Duodenal mucosa (tissue), 2 donors: ENCODE data around the gene SREK1IP1.
"Not testable (repeated sequence)": the region's sequence is repeated elsewhere in the genome, so short reads cannot be mapped to it uniquely, and the experiment has no call there.

Source experiments
- H3K27ac ChIP-seq: one replicate; pipeline ENCODE4 v1.7.0; 2013; ENCODE audit warnings: low read depth, low read length
- H3K27me3 ChIP-seq, 2 donors: one replicate each; pipeline ENCODE4 v1.7.0; 2013; ENCODE audit warnings: low read length in 2 of 2, control low read depth in 1 of 2; ENCODE audit not compliant: insufficient read depth in 2 of 2, control insufficient read depth in 1 of 2
- H3K36me3 ChIP-seq, 2 donors: one replicate each; pipeline ENCODE4 v1.7.0; 2013; ENCODE audit warnings: low read length in 2 of 2, control low read depth in 1 of 2; ENCODE audit not compliant: insufficient read depth in 2 of 2, control insufficient read depth in 1 of 2
- H3K4me1 ChIP-seq, 2 donors: one replicate each; pipeline ENCODE4 v1.7.0; 2013; ENCODE audit warnings: low read length in 2 of 2, control low read depth in 1 of 2; ENCODE audit not compliant: insufficient read depth in 2 of 2, control insufficient read depth in 1 of 2
- H3K4me3 ChIP-seq, 2 donors: one replicate each; pipeline ENCODE4 v1.7.0; 2013; ENCODE audit warnings: low read length in 2 of 2, low read depth in 1 of 2
- H3K9ac ChIP-seq, 2 donors: one replicate each; pipeline ENCODE4 v1.7.0; 2013; ENCODE audit warnings: low read length in 2 of 2, low read depth in 1 of 2
- H3K9me3 ChIP-seq, 2 donors: one replicate each; pipeline ENCODE4 v1.7.0; 2013; ENCODE audit warnings: low read length in 2 of 2, control low read depth in 1 of 2; ENCODE audit not compliant: control insufficient read depth in 1 of 2

Gene SREK1IP1

GRCh38 chr5:64742411-64742810, 26.1 kb downstream of the SREK1IP1 start:
- no peak overlapping the region for H3K4me3 ChIP-seq
- no peak overlapping the region for H3K9ac ChIP-seq
- no peaks in the 10 kb centered on the region for H3K4me1 ChIP-seq
- H3K27ac ChIP-seq: no peak overlapping the region
- H3K36me3 ChIP-seq: peaks cover 8 to 25% of the 10 kb centered on the region in 2 donors
- H3K9me3 ChIP-seq: no peaks in the 10 kb centered on the region
- no peaks in the 10 kb centered on the region for H3K27me3 ChIP-seq

- Histone ChIP-seq H3K27ac (no peak overlapping the region), H3K4me1 (no peaks in the 10 kb centered on the region), H3K4me3 (no peak overlapping the region), H3K27me3 (no peaks in the 10 kb centered on the region), H3K36me3 (peaks cover 0 to 17% of the 10 kb centered on the region in 2 donors), H3K9me3 (no peaks in the 10 kb centered on the region), H3K9ac (no peak overlapping the region)
These were observed 41.3 kb downstream of the SREK1IP1 start for GRCh38 chr5:64727150-64727549.

GRCh38 chr5:64722588-64722987, 45.9 kb downstream of the SREK1IP1 start:
- Histone ChIP-seq H3K4me3 (no peak overlapping the region), H3K4me1 (no peaks in the 10 kb centered on the region), H3K36me3 (peaks cover 0 to 11% of the 10 kb centered on the region in 2 donors), H3K27me3 (no peaks in the 10 kb centered on the region), H3K9me3 (no peaks in the 10 kb centered on the region), H3K9ac (no peak overlapping the region), H3K27ac (no peak overlapping the region)

DNA sequence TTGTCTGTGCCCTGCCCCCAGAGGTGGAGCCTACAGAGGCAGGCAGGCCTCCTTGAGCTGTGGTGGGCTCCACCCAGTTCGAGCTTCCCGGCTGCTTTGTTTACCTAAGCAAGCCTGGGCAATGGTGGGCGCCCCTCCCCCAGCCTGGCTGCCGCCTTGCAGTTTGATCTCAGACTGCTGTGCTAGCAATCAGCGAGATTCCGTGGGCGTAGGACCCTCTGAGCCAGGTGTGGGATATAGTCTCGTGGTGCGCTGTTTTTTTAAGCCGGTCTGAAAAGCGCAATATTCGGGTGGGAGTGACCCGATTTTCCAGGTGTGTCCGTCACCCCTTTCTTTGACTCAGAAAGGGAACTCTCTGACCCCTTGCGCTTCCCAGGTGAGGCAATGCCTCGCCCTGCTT, 54.0 kb downstream of the SREK1IP1 start:
- not testable (repeated sequence) for H3K9me3 ChIP-seq, H3K9ac ChIP-seq, H3K27ac ChIP-seq, H3K27me3 ChIP-seq, H3K36me3 ChIP-seq, H3K4me1 ChIP-seq, H3K4me3 ChIP-seq

DNA sequence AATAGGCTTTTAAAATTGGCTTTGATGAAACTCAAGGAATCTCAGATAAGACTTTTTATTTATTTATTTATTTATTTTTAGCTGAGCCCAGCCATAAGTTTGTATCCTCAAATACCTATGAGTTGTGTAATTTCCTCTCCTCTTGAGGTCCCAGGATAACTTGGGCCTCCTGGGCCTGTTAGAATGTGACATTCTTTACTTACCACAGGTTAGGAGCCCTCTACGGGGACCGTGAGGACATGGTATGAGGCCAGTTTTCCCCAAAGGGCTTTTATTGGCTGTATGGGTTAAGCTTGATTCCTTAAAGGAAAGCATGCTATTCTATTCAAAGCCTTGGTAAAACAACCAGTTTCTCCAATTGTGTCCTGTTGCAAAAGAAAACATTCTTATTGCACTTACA, 61.3 kb downstream of the SREK1IP1 start:
- Histone ChIP-seq H3K36me3 (no peaks in the 10 kb centered on the region), H3K9ac (no peak overlapping the region)

GRCh38 chr5:64706074-64706473, 62.4 kb downstream of the SREK1IP1 start:
- H3K27ac ChIP-seq, H3K4me1 ChIP-seq, H3K4me3 ChIP-seq, H3K9me3 ChIP-seq, H3K36me3 ChIP-seq, H3K9ac ChIP-seq, H3K27me3 ChIP-seq: not testable (repeated sequence)

More for the DNA sequence above, 61.3 kb downstream of the SREK1IP1 start:
- Histone ChIP-seq H3K9me3 (no peaks in the 10 kb centered on the region), H3K27ac (no peak overlapping the region), H3K27me3 (no peaks in the 10 kb centered on the region), H3K4me3 (no peak overlapping the region), H3K4me1 (no peaks in the 10 kb centered on the region)

DNA sequence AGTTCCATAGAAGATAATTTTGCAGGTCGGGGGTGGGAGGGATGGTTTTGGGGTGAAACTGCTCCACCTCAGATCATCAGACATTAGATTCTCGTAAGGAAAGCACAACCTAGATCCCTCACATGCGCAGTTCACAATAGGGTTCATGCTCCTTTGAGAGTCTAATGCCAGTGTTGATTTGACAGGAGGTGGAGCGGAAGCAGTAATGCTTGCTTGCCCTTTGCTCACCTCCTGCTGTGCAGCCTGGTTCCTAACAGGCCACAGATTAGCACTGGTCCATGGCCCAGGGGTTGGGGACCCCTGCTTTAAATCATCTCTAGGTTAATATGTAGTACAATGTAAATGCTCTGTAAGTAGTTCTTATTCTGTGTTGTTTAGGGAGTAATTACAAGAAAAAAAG, 67.7 kb downstream of the SREK1IP1 start:
- no peaks in the 10 kb centered on the region for H3K4me1 ChIP-seq
- no peak overlapping the region for H3K4me3 ChIP-seq
- no peaks in the 10 kb centered on the region for H3K36me3 ChIP-seq
- no peaks in the 10 kb centered on the region for H3K9me3 ChIP-seq
- no peak overlapping the region for H3K27ac ChIP-seq
- H3K9ac ChIP-seq: no peak overlapping the region
- H3K27me3 ChIP-seq: no peaks in the 10 kb centered on the region

- H3K4me3 ChIP-seq, H3K36me3 ChIP-seq, H3K27ac ChIP-seq, H3K4me1 ChIP-seq, H3K9me3 ChIP-seq, H3K9ac ChIP-seq: not testable (repeated sequence)
- peaks cover 0 to 11% of the 10 kb centered on the region in 2 donors for H3K27me3 ChIP-seq
These were observed 72.1 kb downstream of the SREK1IP1 start for GRCh38 chr5:64696414-64696813.

GRCh38 chr5:64693636-64694035, 74.9 kb downstream of the SREK1IP1 start:
- H3K27me3 ChIP-seq: peaks cover 13 to 34% of the 10 kb centered on the region in 2 donors

GRCh38 chr5:64691291-64691690, 77.2 kb downstream of the SREK1IP1 start:
- Histone ChIP-seq H3K9ac (no peak overlapping the region), H3K4me3 (no peak overlapping the region), H3K27ac (no peak overlapping the region), H3K4me1 (no peaks in the 10 kb centered on the region), H3K27me3 (peaks cover 16 to 37% of the 10 kb centered on the region in 2 donors), H3K9me3 (no peaks in the 10 kb centered on the region), H3K36me3 (no peaks in the 10 kb centered on the region)

More at GRCh38 chr5:64693636-64694035, 74.9 kb downstream of the SREK1IP1 start:
- Histone ChIP-seq H3K36me3 (no peaks in the 10 kb centered on the region), H3K9ac (no peak overlapping the region), H3K27ac (no peak overlapping the region), H3K4me3 (no peak overlapping the region), H3K9me3 (no peaks in the 10 kb centered on the region), H3K4me1 (no peaks in the 10 kb centered on the region)
